LNCaP clone FGC (cell line): ENCODE data around the gene ARHGEF26.
A peak's percentile ranks its signal among the peaks of the same experiment; 100 is the strongest.

Source experiments
- DNase-seq: peaks from one replicate; pipeline ENCODE4 v3.0.0-alpha.2; 2011; ENCODE audit warnings: low read depth
- H3K4me3 ChIP-seq: 2 replicates; pipeline ENCODE4 v1.5.1; 2011; ENCODE audit warnings: mild to moderate bottlenecking, low read depth, low read length, control low read depth
- CTCF ChIP-seq: IDR thresholded peaks from 2 replicates; pipeline ENCODE4 v1.5.1; 2012; ENCODE audit warnings: mild to moderate bottlenecking; ENCODE audit not compliant: control insufficient read depth, insufficient read depth; ENCODE audit errors: extremely low read depth

The ARHGEF26 gene

GRCh38 chr3:154214306-154214705, 93.1 kb downstream of the ARHGEF26 start:
- no peak overlapping the region for H3K4me3 ChIP-seq
- no peak for DNase-seq
- TF ChIP-seq CTCF = no peak

GRCh38 chr3:154217671-154218070, 96.5 kb downstream of the ARHGEF26 start:
- H3K4me3 ChIP-seq = no peak overlapping the region
- TF ChIP-seq CTCF = no peak
- no peak for DNase-seq

- no peak overlapping the region for H3K4me3 ChIP-seq
- TF ChIP-seq CTCF = no peak
- no peak for DNase-seq
Observed at GRCh38 chr3:154218728-154219127, 97.5 kb downstream of the ARHGEF26 start.

- H3K4me3 ChIP-seq = no peak overlapping the region
- no peak for DNase-seq
- TF ChIP-seq CTCF = no peak
Observed at GRCh38 chr3:154220462-154220861, 99.3 kb downstream of the ARHGEF26 start.

- no peak overlapping the region for H3K4me3 ChIP-seq
- TF ChIP-seq CTCF = no peak
- no peak for DNase-seq
Observed at GRCh38 chr3:154223519-154223918, 102.3 kb downstream of the ARHGEF26 start.

GRCh38 chr3:154224366-154224765, 103.2 kb downstream of the ARHGEF26 start:
- peak; percentile 91 for DNase-seq
- peak overlapping the region; percentile 64 for H3K4me3 ChIP-seq
- TF ChIP-seq CTCF = no peak

GRCh38 chr3:154224866-154225265, 103.7 kb downstream of the ARHGEF26 start:
- TF ChIP-seq CTCF = no peak
- H3K4me3 ChIP-seq = peak overlapping the region; percentile 64
- DNase-seq = no peak
